KG1 (cell line): ENCODE measurements around the gene NUP62.
"Not testable (repeated sequence)": the region's sequence is repeated elsewhere in the genome, so short reads cannot be mapped to it uniquely, and the experiment has no call there.

Experiments
- DNase-seq: peaks from one replicate; lab custom pipeline; 2025; lab: John Stamatoyannopoulos, UW

NUP62 gene

DNA sequence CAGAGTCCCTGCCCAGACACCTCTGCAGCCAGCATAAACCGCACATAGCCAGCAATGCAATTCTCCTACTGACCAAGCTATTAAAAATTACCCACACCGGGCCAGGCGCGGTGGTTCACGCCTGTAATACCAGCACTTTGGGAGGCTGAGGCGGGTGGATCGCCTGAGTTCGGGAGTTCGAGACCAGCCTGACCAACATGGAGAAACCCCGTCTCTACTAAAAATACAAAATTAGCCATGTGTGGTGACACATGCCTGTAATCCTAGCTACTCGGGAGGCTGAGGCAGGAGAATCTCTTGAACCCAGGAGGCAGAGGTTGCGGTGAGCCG lies 4.5 kb downstream of the NUP62 start:
- not testable (repeated sequence) for DNase-seq

DNA sequence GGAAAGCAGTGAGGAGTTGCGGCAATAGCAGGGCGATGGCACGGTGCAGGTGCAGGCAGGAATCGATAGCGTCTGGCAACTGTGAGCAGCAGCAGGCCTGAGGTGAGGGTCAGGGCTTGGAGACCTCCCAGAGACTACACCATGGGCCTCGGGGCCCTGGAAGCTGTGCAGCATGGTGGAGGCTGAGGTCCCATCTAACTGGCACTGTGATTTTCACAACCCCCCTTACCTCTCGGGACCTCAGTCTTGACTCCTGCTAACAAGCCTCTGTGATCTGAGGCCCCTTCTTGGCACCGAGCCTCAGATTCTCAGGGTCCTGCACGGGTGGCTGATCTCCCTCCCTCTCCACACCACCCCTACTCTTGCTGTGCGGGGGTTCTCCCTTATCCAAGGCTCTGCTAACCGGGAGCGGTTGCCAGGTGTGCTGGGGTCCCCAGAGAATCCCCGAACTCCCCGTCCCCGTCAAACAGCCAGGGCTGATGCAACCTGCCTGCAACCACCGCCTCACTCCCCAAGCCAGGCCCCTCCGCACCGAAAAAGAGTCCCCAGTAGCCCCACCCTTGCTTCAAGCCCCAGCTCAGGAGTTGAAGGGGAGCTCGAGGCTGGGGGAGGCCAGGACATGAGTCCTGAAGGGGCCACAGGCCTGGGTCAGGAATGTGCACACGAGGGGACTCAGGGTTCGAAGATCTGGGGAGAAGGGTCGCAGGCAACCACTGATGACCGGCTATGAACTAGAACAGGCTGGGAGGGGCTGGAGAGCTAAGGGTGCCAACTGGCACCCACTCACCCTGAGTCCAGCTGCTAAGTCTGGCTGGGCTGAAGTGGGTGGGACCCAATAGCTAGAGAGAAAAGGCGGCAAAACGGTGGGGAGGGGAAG lies 5.1 kb downstream of the NUP62 start:
- DNase-seq, result no peak

DNA sequence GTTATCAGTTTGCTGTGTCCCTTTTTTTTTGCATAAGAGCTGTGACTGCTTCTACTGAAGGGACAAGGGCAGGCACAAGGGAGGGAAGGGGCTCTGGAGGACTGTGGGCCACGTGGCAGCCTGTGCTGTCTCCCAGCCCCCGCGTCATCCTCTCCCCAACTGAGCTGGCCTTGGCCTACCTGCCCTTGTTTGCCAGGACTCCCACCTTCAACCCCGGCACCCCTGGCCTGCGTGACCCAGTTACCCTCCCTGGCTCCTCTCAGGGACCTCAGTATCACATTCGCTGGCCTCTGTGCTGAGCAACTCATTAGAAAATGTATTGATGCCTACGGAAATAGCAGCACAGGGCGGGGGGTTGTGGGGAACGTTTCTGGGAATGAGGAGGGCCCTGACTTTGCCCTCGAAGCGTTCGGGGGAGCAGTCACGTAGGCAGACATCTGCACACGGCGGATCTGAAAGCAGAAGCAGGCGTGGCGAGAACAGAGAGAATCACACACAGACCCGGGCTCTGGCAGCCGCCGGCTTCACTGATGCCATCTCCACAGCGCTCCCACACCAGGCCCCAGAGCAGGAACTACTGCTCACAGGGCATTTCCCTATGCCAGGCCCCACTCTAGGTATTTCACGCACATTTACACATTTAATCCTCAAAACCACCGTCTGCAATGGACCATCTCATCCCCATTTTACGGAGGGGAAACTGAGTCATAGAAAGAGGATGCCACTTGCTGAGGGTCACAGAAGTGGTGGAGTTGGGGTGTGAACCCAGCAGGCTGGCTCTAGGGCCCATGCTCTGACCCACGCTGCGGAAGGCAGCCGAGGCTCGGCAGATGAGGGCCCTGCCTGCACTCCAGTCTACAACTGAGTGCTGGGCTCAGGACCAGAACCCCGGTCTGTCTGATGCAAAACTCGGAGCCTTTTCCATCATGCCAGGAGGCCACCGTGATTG lies 6.0 kb downstream of the NUP62 start:
- DNase-seq, result no peak

DNA sequence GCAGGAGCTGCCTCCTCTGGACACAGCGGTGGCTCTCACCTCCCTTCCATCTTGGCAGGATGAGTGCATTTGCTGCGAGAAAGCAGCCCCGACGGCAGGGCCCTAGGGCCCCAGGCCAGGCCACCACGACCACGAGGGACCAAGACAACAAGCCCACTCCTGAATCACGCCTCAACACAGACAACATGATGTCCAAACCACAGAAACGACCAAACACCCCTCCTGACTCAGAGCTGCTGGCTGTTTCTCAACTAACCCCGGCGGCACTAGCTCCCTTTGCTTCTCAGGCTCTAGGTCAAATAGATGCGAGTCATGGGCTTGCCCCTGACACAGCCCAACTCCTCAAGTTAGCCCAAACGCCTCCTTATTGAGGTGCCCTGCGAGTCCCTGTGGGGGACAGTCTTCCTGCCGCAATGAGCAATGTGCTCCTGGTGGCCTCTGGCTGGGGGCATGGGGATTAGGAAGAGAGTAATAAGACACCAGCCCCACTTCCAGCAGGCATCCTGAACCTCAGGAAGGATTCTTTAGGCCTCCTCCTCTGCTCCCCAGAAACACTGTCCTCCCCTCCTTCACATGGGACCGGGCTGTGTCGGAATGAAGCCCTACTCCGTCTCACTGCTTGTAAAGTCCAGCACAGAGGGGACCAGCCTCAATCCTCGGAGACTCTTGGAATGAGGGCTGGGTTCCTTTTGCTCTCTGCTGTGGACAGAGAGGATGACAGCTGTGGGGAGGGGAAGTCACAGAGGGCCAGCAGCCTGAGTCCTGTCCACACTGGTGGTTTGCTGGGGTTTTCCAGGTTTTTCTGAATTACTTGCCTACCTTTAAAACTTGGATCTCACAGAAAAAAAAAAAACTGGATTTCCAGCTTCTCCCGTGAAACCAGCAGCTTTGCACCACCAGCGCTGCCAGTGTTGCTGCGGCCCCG lies 7.2 kb downstream of the NUP62 start:
- DNase-seq, result no peak

DNA sequence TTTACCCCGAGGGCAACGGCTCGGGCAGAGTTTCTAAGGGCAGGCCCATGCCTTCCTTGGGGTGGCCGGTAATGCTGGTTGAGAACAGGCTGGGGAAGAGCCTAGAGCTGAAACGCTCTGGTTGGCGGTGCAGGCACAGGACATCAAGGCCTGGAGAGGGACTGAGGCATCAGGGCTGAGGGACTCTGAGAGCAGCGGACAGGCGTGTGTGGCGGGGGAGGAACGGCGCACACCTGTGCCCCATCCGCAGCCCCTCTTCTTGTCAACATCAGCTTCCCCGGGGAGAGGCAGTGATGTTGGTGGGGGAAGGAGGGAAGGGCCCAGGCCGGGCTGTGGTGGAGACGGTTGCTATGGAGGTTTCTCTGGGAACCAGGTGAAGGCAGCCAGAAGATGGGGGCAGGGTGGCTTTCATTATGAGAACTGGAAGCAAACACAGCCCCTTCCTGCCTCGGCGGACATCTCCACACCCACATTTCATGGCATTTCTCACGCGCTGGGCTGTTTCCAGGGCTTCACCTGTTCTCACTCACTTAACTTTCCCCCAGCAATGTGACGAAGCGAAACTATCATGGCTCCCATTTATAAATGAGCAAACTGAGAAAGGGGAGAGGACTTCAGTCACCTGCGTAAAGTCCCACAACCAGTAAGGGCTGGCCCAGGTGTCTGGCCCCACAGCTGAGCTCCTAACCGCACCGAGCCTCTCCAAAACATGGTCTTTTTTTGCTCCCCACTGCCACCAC lies 8.5 kb downstream of the NUP62 start:
- no peak for DNase-seq

DNA sequence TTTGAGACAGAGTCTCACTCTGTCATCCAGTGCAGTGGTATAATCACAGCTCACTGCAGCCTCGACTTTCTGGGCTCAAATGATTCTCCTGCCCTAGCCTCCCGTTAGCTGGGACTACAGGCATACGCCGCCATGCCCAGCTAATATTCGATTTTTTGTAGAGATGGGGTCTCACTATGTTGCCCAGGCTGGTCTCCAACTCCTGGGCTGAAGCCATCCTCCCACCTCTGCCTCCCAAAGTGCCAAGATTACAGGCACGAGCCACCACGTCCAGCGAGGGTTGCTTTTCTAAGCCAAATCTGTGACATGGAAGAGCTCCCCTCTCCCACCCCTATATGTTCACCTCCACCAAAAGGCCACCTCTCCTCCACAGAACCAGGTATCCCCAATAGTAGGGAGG lies 11.2 kb downstream of the NUP62 start:
- DNase-seq, result no peak

DNA sequence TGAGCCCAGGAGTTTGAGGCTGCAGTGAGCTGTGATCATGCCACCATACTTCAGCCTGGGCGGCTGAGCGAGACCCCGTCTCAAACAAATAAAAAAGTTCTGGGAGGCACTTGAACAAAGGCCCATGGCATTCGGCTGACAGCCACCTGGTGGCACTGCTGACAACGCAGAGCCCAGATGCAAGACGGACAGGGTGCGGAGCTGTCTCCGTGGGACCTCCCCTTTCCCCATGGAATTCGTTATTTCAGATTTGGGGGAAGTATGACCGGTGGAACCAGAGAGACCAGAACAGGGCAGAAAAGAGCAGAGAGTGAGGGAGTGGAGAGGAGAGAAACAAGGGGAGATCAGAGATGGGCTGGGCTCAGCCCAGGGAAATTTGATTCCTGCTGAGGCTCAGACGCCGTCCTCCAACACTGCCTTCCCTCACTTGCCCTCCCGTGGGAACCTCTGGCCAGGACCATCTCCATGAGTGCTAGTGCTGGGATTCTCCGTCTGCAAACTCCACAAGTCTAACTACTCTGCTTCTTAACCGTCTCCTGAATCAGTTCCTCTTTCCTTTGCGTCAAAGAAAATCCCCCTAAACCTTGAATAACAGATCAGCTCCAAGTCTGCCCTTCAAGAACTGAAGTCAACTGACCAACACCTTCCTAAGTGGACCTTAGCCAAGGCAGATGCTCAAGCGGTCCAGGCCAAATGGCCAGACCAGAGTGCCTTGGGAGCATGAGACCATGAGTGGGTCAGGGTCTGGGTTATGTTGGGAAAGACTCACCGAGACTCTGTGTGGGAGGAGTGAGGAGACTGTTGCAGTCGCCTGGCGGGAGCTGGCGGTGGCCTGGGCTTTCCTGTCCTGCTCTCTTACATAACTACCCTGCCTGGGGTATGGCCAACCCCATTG lies 12.2 kb downstream of the NUP62 start:
- no peak for DNase-seq

DNA sequence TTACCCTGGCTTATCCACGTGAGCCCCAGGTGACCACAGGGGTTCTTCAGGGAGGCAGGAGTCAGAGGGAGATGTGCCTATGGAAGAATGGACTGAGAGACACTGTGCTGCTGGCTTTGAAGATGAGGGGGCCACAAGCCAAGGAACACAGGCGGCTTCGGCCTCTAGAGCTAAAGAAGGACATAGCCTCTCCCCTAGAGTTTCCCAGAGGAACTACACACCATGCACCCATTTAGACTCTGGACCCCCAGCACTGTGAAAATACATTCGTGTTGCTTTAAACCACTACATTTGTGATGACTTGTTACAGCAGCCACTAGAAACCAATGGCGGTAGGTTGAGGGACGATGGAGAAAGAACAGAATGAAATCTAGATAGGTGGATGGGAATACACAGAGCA lies 14.0 kb downstream of the NUP62 start:
- DNase-seq, result no peak

DNA sequence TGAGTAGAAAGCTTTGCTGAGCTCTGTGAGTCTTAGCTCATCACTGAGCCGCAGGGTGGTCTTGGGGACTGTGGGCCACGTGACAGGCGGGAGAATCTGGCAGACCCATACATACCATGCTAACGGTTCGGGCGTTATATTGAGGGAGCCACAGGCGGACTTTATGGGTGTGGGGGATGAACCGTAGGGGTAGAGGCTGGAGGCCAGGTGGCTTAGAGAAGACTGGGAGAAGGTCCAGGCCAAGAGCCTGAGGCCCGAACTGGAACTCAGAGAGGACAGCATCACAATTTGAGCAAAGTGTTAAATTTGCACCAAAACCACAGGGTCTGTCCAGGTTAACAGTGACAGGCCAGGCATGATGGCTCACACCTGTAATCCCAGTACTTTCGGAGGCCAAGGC lies 15.6 kb downstream of the NUP62 start:
- no peak for DNase-seq

DNA sequence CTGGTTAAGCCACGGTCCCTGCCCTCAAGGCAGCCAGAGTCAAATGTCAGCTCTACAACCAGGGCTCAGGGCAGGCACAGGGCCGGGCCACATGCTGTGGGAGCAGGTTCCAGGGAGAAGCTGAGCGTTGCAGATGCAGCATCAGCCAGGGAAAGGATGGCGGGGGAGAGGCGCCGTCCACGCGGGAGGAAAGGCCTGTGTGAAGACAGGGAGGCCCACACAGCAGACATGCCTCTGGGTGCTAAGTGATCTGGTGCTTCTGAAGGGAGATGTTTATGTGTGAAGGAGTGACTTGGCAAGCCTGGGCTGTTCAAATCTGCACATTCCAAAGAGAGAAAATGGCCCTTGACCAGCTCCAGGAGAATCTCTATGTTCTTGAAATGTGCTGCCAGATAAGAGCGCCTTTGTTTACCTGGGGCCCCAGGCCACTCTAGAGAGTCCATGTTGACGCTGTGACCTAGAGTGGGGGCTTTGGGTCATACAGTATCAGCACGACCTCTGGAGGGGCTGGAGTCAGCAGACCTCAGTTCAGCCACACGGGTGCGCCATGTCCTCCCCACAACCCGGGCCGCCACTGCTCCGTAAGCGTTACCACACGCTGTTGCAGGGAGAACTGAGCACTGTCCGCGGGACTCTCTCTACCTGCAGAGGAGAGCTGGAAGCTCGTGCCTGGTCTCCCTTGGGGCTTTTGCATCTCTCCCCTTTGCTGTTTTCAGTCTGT lies 16.2 kb downstream of the NUP62 start:
- no peak for DNase-seq

DNA sequence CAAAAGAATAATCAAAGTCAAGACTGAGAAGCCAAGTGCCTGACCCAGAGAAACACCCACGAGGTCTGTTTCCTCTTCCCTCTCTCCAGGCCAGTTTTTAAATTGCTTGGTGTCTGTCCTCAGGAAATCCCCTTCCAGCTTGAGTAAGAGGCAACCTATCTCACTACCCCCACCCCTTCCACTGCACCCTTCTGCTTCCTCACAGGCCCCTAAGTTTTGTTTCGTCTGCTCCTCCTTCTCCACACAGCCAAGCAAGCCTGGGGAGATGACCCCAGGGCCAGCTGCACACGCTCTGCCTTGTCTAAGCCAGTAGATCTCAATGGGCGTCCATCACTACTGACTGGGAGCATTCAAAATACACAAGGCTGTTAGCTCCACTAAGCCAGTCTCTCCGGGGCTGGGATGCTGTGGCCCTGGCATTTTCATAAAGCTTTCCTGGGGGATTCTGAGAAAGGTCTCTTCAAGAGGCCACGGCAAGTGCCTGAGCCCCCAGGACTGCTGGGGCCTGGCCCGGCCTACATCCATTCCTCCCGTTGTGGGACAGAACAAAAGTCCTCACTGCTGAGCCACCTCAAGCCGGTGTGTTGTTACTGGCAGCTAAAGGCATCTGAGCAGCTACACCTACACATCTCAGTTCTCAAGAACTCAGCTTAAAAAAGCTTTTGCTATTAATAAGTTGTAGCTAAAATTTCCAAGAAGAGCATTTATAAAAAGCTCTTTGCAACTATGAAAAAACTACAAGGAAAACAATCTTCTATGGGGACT lies 17.7 kb downstream of the NUP62 start:
- DNase-seq, result no peak

DNA sequence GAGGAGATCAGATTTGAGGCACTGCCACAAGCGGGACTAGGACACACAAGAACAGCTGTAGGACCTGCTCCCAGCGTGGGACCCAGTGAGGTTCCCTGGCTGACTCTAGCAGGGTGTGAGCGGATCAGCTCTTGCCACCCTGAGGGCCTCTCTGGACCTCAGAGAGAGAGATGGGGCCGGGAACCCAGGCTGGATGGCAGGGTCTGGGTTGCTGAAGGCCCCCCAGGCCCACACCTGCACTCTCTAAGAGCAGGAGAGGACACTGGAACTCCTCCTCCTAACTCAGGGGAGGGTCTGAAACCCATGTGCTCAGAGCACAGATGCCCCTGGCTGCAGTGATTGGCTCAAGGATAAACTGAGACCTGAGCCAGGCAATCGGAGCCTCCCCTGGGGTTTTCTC lies 19.1 kb downstream of the NUP62 start:
- DNase-seq, result no peak

DNA sequence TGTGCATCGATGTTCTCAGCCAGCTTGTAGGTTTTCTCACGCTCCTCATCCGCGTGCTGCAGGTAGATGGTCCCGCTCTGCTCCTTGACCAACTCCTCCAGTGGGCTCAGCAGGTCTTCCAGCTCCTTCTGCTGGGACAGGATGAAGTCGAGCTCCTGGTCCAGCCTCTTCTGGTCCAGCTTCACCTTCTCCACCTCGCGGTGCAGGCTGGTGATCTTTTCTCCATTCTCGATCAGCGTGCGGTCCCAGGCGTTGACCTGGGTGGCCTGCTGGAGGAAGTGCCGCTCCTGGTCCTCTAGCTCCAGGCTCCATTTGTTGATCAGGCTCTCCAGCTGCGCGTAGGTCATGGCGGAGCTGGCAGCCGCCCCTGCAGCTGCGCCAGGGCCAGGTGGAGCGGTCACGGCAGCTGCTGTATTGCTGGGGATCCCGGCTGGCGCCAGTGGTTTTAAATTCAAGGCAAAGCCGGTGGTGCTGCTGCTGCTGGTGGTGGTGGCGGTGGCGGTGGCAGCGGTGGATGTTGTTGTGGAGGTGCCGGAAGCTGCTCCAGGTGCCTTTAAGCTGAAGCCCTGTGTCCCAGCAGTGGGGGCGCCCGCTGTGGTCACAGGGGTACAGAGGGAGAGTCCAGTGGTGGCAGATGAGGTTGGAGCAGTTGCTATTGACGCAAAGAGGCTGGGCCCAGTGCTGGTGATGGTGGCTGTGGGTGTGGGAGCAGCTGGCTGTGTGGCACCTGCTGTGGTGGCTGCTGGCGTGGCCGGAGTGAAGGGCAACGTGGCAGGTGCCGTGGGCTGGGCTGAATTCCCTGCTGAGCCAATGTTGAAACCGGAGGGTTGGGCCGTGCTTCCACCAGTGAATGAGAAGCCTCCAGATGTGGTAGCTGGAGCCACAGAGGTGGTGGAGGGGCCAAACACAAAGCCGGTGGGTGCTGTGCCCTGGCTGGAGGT lies 20.6 kb downstream of the NUP62 start:
- no peak for DNase-seq

DNA sequence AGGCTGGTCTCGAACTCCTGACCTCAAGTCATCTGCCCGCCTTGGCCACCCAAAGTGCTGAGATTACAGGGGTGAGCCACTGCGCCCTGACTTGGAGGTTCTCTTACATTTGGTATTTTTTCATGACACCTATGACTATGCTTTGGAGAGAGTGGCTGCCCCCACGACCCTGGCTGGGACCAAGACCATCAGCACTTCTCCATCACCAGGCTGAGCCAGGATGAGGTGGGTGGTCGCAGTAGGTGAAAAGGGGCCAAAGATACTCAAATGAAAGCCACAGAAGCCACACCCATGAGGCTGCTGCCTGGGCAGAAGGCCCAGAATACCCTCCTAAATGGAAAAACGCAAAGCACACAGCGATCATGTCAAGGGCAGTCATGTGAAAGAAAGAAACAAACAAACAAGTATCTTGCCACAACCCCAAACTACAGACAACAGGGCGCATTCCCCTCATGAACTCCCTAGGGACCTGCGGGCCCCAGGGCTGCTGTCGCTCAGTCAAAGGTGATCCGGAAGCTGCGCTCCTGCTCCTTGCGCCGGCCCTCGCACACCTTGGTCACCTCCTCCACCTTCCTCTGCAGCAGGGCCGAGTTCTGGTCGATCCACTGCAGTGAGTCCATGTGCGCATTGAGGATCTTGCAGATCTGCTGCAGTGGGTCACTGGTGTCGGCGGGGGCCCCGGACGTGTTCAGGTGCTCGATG lies 21.4 kb downstream of the NUP62 start:
- no peak for DNase-seq

DNA sequence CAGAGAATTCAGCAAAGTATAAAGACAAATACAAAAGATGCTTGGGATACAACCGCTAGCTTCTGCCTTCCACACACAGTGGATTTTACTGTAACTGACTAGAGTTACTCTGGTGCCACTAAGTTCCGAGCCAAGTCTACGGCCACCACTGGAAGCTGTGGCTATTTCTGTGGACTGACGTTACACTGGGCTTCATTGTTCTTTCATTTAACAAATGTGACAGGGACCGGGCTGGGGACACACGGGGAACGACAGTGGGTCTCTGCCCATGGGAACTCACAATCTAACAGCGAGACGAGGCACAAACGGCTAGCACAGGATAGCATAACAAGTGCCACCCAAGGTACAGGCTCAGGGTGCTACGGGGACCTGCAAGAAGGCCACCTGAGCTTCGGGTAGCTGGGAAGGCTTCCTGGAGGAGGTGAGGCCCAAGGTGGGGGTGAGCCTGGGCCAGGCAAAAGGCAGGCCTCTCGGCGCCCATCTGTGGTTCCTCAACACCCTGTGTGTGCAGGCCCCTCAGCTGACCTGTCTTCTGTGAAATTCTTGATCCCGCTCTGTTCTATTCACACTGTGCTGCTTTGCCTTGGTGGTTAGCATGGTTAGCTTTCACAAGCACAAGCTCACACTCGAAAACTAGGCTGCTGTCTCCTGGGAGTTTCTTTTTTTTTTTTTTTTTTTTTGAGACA lies 22.3 kb downstream of the NUP62 start:
- DNase-seq, result no peak

DNA sequence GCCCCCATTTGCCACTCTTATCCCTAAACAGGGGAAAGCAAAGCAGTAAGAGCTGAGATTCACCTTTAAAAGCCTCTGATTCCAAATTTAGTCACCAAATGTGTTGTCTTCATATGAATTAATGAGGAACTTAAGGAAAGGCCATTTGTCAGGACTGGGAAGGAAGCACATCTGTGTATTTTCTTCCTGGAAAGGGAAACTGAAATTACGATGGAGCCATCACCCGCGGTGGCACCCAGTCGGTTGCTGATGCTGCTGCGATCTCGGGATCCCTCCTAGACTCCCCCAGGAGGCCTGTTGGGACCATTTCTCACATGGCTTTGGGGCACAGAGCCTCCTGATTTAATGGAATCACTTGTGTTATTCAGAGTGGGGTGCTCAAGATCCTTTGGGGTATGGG lies 25.2 kb downstream of the NUP62 start:
- no peak for DNase-seq
